ENCODE results near the gene TSPAN15. TPM values are rescaled to one million over a fixed set of nuclear protein-coding genes. Genes with fewer than 3 reads are reported as not detected.

TSPAN15 gene
- total RNA-seq, 1 experiment from 2014 or later, result 212 TPM

GRCh38 chr10:69426376-69426727 is 24.9 kb upstream of the TSPAN15 start:
- peak overlapping the region; percentile 8; the same call in 1 of the 2 replicates for H2AFZ ChIP-seq (ENCODE audit: low read length)
- H3K79me2 ChIP-seq (ENCODE audit: low read length), result no peaks in the 10 kb centered on the region
- no peaks in the 10 kb centered on the region for H3K27me3 ChIP-seq (ENCODE audit: low read length)
- H3K9me3 ChIP-seq (ENCODE audit: low read length), result no peaks in the 10 kb centered on the region
- no peak overlapping the region for H3K9ac ChIP-seq (ENCODE audit: low read length)
- no peak overlapping the region for H3K4me3 ChIP-seq (ENCODE audit: low read length)
- no peak for TF ChIP-seq EZH2phosphoT487 (IDR thresholded peaks at IDR 0.05; ENCODE audit: borderline replicate concordance, low read length)
- no peak for TF ChIP-seq EZH2 (IDR thresholded peaks at IDR 0.05; ENCODE audit: low read length, unreplicated experiment)
- TF ChIP-seq CTCF (conservative IDR thresholded peaks at IDR 0.05; ENCODE audit: low read depth, low read length), result no peak
- peaks cover 19% of the 10 kb centered on the region for H3K4me1 ChIP-seq (ENCODE audit: insufficient read depth, low read length)
- 0 out of 2 replicates have a peak overlapping the region, but pooled peaks have one; percentile 1 for H3K27ac ChIP-seq (ENCODE audit: low read length)
- ATAC-seq (peak; percentile 18), DNase-seq (no peak)
- BruUV-seq (replicated peaks), result no TSS peak
- ChIA-PET CTCF (interaction anchor here (0.6 to 0.7 kb wide), 3 partner anchors 18 to 85 kb away, joined by 3 to 18 read pairs (median 4); no protein-coding TSS in a partner anchor), POLR2A (ENCODE audit: unreplicated experiment) (interaction anchor here (0.6 kb wide), 3 partner anchors 20 to 211 kb away, joined by 4 to 7 read pairs (median 4); no protein-coding TSS in a partner anchor)
- H3K9me2 ChIP-seq (replicated peaks; ENCODE audit: low read length), result no peaks in the 10 kb centered on the region
- intact Hi-C loops (cut with micrococcal nuclease), result loop anchor here (1.0 to 2.0 kb wide), 2 partner anchors 20 to 213 kb away; no protein-coding TSS in a partner anchor
- H4K20me1 ChIP-seq (ENCODE audit: low read length), result no peaks in the 10 kb centered on the region
- no peaks in the 10 kb centered on the region for H3K36me3 ChIP-seq (ENCODE audit: low read depth, low read length)
- H3K4me2 ChIP-seq (ENCODE audit: low read length), result no peak overlapping the region
- H3F3A ChIP-seq (ENCODE audit: low read length, unreplicated experiment), result no peaks in the 10 kb centered on the region

- no peak overlapping the region for H3K9ac ChIP-seq (ENCODE audit: low read length)
- H3K36me3 ChIP-seq (ENCODE audit: low read depth, low read length), result no peaks in the 10 kb centered on the region
- no peaks in the 10 kb centered on the region for H4K20me1 ChIP-seq (ENCODE audit: low read length)
- ATAC-seq (no peak), DNase-seq (no peak)
- H2AFZ ChIP-seq (ENCODE audit: low read length), result no peak overlapping the region
- no peaks in the 10 kb centered on the region for H3K27me3 ChIP-seq (ENCODE audit: low read length)
- ChIA-PET CTCF (interaction anchor here (0.6 to 1.2 kb wide), 2 partner anchors 20 to 31 kb away, joined by 3 to 4 read pairs; no protein-coding TSS in a partner anchor), POLR2A (ENCODE audit: unreplicated experiment) (no interaction called here)
- no peaks in the 10 kb centered on the region for H3K9me3 ChIP-seq (ENCODE audit: low read length)
- intact Hi-C loops (cut with micrococcal nuclease), result no loop called here
- no peaks in the 10 kb centered on the region for H3F3A ChIP-seq (ENCODE audit: low read length, unreplicated experiment)
- H3K4me3 ChIP-seq (ENCODE audit: low read length), result no peak overlapping the region
- TF ChIP-seq EZH2 (IDR thresholded peaks at IDR 0.05; ENCODE audit: low read length, unreplicated experiment), result no peak
- no peak for TF ChIP-seq EZH2phosphoT487 (IDR thresholded peaks at IDR 0.05; ENCODE audit: borderline replicate concordance, low read length)
- TF ChIP-seq CTCF (conservative IDR thresholded peaks at IDR 0.05; ENCODE audit: low read depth, low read length), result no peak
- no TSS peak for BruUV-seq (replicated peaks)
- no peaks in the 10 kb centered on the region for H3K79me2 ChIP-seq (ENCODE audit: low read length)
- no peak overlapping the region for H3K4me2 ChIP-seq (ENCODE audit: low read length)
- peaks cover 19% of the 10 kb centered on the region for H3K4me1 ChIP-seq (ENCODE audit: insufficient read depth, low read length)
- no peak overlapping the region for H3K27ac ChIP-seq (ENCODE audit: low read length)
- no peaks in the 10 kb centered on the region for H3K9me2 ChIP-seq (replicated peaks; ENCODE audit: low read length)
Observed at GRCh38 chr10:69428165-69428564, 23.1 kb upstream of the TSPAN15 start.

GRCh38 chr10:69434169-69434568 is 17.1 kb upstream of the TSPAN15 start:
- peak; percentile 73 for DNase-seq
- intact Hi-C loops (cut with micrococcal nuclease), result loop anchor here (5.0 kb wide), 1 partner anchor 33 kb away; no protein-coding TSS in a partner anchor
- BruUV-seq (replicated peaks), result no TSS peak
- peaks cover 33% of the 10 kb centered on the region for H3K4me1 ChIP-seq (ENCODE audit: insufficient read depth, low read length)
- POLR2A ChIA-PET (ENCODE audit: unreplicated experiment), result interaction anchor here (0.7 to 1.0 kb wide), 2 partner anchors 10 to 13 kb away, joined by 4 to 5 read pairs; no protein-coding TSS in a partner anchor
- no peaks in the 10 kb centered on the region for H3K9me2 ChIP-seq (replicated peaks; ENCODE audit: low read length)
- H3K27me3 ChIP-seq (ENCODE audit: low read length), result no peaks in the 10 kb centered on the region
- H3K27ac ChIP-seq (ENCODE audit: low read length), result peak overlapping the region; percentile 56
- ATAC-seq, result peak; percentile 57
- H3F3A ChIP-seq (ENCODE audit: low read length, unreplicated experiment), result peaks cover 10% of the 10 kb centered on the region
- 0 out of 2 replicates have a peak overlapping the region, but pooled peaks have one; percentile 5 for H3K4me2 ChIP-seq (ENCODE audit: low read length)
- no peaks in the 10 kb centered on the region for H3K9me3 ChIP-seq (ENCODE audit: low read length)
- no peak overlapping the region for H3K9ac ChIP-seq (ENCODE audit: low read length)
- H3K36me3 ChIP-seq (ENCODE audit: low read depth, low read length), result no peaks in the 10 kb centered on the region
- CTCF ChIA-PET, result interaction anchor here (0.6 to 1.1 kb wide), 4 partner anchors 13 to 440 kb away, joined by 3 to 4 read pairs (median 3); no protein-coding TSS in a partner anchor
- no peak overlapping the region for H3K4me3 ChIP-seq (ENCODE audit: low read length)
- no peak for TF ChIP-seq EZH2 (IDR thresholded peaks at IDR 0.05; ENCODE audit: low read length, unreplicated experiment)
- TF ChIP-seq EZH2phosphoT487 (IDR thresholded peaks at IDR 0.05; ENCODE audit: borderline replicate concordance, low read length), result no peak
- no peak for TF ChIP-seq CTCF (conservative IDR thresholded peaks at IDR 0.05; ENCODE audit: low read depth, low read length)
- no peaks in the 10 kb centered on the region for H4K20me1 ChIP-seq (ENCODE audit: low read length)
- H3K79me2 ChIP-seq (ENCODE audit: low read length), result no peaks in the 10 kb centered on the region
- H2AFZ ChIP-seq (ENCODE audit: low read length), result peak overlapping the region; percentile 20; the same call in 1 of the 2 replicates

Data from PC-3 (cell line).